ENCODE results near the gene PPP2CA. TPM values are rescaled to one million over a fixed set of nuclear protein-coding genes. Genes with fewer than 3 reads are reported as not detected.

The PPP2CA gene
- total and polyA plus RNA-seq, 10 of the 15 experiments (the other 5 are each of a cell fraction or from before 2014, with no cell fraction given), result 18.6 to 385 (median 134) TPM

- Histone ChIP-seq H3K27me3 (replicated peaks in 1 of 2; ENCODE audit: control insufficient read depth in 2 of 2, insufficient read depth in 2 of 2, low read length in 1 of 2) (no peaks in the 10 kb centered on the region), H2AFZ (ENCODE audit: control insufficient read depth, low read depth, low read length) (no peak overlapping the region), H3K79me2 (ENCODE audit: control insufficient read depth, insufficient read depth, low read length) (no peaks in the 10 kb centered on the region), H3K9ac (ENCODE audit: control insufficient read depth, insufficient read depth, low read length) (no peak overlapping the region), H3K9me3 (replicated peaks; ENCODE audit: control insufficient read depth, insufficient read depth, low read length) (no peaks in the 10 kb centered on the region), H4K20me1 (ENCODE audit: control insufficient read depth, insufficient read depth) (no peaks in the 10 kb centered on the region), H3K4me3 (no peak overlapping the region), H3K4me2 (ENCODE audit: control insufficient read depth, insufficient read depth) (no peak overlapping the region), H3K36me3 (ENCODE audit: control insufficient read depth in 2 of 2, insufficient read depth in 2 of 2, low read length in 1 of 2) (peaks cover 31 to 33% of the 10 kb centered on the region in 2 experiments), H3K4me1 (ENCODE audit: control insufficient read depth, insufficient read depth, low read length) (no peaks in the 10 kb centered on the region), H3K27ac (ENCODE audit: control insufficient read depth, insufficient read depth) (no peak overlapping the region)
- ChIA-PET SMC1A (ENCODE audit: uncharacterized antibody, unreplicated experiment) (interaction anchor here (0.7 to 21.6 kb wide), 14 partner anchors 8 to 142 kb away, joined by 3 to 441 read pairs (median 3); no protein-coding TSS in a partner anchor), POLR2A (interaction anchor here (0.6 to 1.6 kb wide), 9 partner anchors 8 to 112 kb away, joined by 3 to 8 read pairs (median 3); partner anchors contain the start of gene TCF7), CTCF (interaction anchor here (0.7 to 24.1 kb wide), 24 partner anchors 9 to 150 kb away, joined by 3 to 792 read pairs (median 4); no protein-coding TSS in a partner anchor), RAD21 (ENCODE audit: unreplicated experiment) (interaction anchor here (0.7 to 5.8 kb wide), 15 partner anchors 9 to 145 kb away, joined by 3 to 63 read pairs (median 5); no protein-coding TSS in a partner anchor)
- TF ChIP-seq POU2F2 (IDR thresholded peaks at IDR 0.05; ENCODE audit: borderline replicate concordance, low read depth, low read length), result 0 out of 3 replicates have a peak, but pooled peaks have one; percentile 5
- TF ChIP-seq LARP7 (IDR thresholded peaks at IDR 0.05), result no peak
- TF ChIP-seq POLR2AphosphoS2 (IDR thresholded peaks at IDR 0.05; ENCODE audit: low read depth, low read length), result peak; percentile 5; the same call in 1 of the 2 replicates
- TF ChIP-seq PML (IDR thresholded peaks at IDR 0.05; ENCODE audit: low read length), result 0 out of 2 replicates have a peak, but pooled peaks have one; percentile 17
- no peak for TF ChIP-seq KAT2A (conservative IDR thresholded peaks at IDR 0.05; ENCODE audit: control insufficient read depth, low read depth, low read length)
- peak; percentile 66; the same call in 1 of the 2 replicates for TF ChIP-seq POLR2AphosphoS5 (IDR thresholded peaks at IDR 0.05; ENCODE audit: low read length)
- FAIRE-seq (no peak), ATAC-seq (no peak), DNase-seq (ENCODE audit: low read depth, low spot score) (no peak)
- BruUV-seq (replicated peaks), result TSS peak; percentile 64
- intact Hi-C loops (cut with micrococcal nuclease; ENCODE audit: unreplicated experiment) (no loop called here), in situ Hi-C loops (cut with MboI) (no loop called here)
- 94% methylated on average over 4 of the region's 4 CpGs for WGBS (ENCODE audit: insufficient coverage, insufficient replicate concordance, low lambda C conversion rate, missing lambda C conversion rate)
Measured at GRCh38 chr5:134146651-134147518, 79.0 kb downstream of the PPP2CA start.

Measured in GM12878 (cell line).